Activated CD4-positive, CD25-positive, alpha-beta regulatory T cell (primary cell): Measurements from ENCODE around the gene PSD2.

Source experiments
- DNase-seq, 4 experiments: peaks; one replicate each; lab custom pipeline; 2025; lab: John Stamatoyannopoulos, UW

Gene PSD2

GRCh38 chr5:139880416-139881142 lies 85.0 kb downstream of the PSD2 start:
- no peak for DNase-seq

- no peak for DNase-seq
Observed at GRCh38 chr5:139881143-139881733, 85.6 kb downstream of the PSD2 start.

- DNase-seq, result no peak
Observed at GRCh38 chr5:139882316-139882715, 86.7 kb downstream of the PSD2 start.

- DNase-seq, result no peak
Observed at GRCh38 chr5:139882961-139883539, 87.4 kb downstream of the PSD2 start.

- no peak for DNase-seq
Observed at GRCh38 chr5:139884144-139884543, 88.5 kb downstream of the PSD2 start.

GRCh38 chr5:139884734-139885133 lies 89.1 kb downstream of the PSD2 start:
- no peak for DNase-seq

- DNase-seq, result no peak
Observed at GRCh38 chr5:139885172-139885856, 89.7 kb downstream of the PSD2 start.

GRCh38 chr5:139885857-139886208 lies 90.2 kb downstream of the PSD2 start:
- DNase-seq, result no peak

GRCh38 chr5:139886213-139886612 lies 90.6 kb downstream of the PSD2 start:
- no peak for DNase-seq

GRCh38 chr5:139888370-139888769 lies 92.8 kb downstream of the PSD2 start:
- DNase-seq, result no peak

- no peak for DNase-seq
Observed at GRCh38 chr5:139889410-139889809, 93.8 kb downstream of the PSD2 start.

GRCh38 chr5:139893873-139894272 lies 98.3 kb downstream of the PSD2 start:
- no peak for DNase-seq
